ENCODE results near the gene TFEB.
A peak's percentile ranks its signal among the peaks of the same experiment; 100 is the strongest.
"Not testable (repeated sequence)": the region's sequence is repeated elsewhere in the genome, so short reads cannot be mapped to it uniquely, and the experiment has no call there.

The TFEB gene

DNA sequence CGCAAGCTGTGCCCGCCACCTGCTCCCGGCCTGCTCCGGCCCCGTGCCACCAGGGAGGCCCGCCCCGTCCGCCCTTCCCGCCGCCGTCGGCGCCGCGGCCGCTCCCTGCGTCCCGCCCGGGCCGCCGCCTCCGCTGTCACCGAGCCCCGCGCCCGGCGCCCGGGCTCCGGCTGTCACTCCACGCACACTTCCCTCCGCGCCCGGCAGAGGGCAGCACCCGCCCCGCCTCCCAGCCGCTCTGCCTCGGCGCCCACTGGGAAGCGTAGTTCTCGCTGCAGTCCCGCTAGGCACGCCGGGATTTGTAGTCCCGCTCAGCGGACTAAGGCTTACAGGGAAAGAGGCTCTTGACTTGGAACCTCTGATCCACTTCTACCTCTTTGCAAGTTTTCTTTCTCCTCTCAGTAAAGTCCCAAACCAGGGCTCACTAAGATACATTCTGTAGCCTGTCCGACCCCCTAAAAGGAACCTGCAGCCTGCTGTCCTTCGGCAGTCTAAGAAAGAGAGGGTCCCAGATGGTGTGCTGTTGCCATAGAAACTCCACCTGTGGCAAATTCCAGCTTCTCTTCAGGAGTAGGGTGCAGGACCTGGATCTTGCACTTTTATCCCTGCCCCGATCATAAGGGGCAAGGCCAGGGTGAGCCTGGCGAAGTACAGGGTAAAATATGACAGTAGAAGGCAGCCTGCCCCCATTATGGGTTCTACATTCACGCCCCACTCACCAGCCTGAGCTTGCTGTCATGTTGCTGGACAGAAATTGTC is at the start of gene TFEB:
Gene TFEB (minus strand): TSS at position 182 of the 759 bp plus-strand sequence. CDS start 44,395 bp downstream, outside the sequence.
- peak; percentile 87 for DNase-seq

- DNase-seq = no peak
Observed at GRCh38 chr6:41784581-41785171, 49.3 kb upstream of the TFEB start.

DNA sequence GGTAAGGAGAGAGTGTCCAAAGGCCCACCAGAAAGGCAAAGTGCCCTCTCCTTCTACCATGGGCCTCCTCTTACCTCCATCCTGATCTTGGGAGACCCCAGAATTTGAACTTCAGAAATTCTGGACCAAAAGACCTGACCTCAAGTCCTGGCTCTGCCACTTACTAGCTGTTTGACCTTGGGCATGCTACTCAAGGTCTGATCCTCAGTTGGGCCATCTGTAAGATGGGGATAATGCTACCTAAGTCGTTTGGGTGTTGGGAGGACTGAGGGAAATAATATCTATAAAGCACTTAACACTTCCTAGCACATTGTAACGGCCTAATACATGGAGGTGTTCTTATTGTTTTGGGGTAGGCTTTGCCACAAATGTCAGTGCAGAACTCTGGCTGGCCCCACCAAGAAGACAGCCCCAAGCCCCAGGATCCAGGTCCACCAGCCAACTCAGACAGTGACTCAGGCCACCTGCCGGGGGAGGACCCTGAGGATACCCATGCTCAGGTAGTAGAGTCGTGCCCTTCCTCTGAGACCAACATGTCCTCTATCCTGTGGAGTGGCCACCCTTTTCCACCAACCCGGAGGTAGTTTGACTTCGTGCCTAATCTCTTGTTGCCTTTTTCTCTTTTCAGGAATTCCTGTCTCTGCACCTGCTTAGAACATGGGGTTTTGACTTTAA is 47.8 kb upstream of the TFEB start:
- no peak for DNase-seq

- no peak for DNase-seq
Observed at GRCh38 chr6:41781366-41781730, 45.9 kb upstream of the TFEB start.

DNA sequence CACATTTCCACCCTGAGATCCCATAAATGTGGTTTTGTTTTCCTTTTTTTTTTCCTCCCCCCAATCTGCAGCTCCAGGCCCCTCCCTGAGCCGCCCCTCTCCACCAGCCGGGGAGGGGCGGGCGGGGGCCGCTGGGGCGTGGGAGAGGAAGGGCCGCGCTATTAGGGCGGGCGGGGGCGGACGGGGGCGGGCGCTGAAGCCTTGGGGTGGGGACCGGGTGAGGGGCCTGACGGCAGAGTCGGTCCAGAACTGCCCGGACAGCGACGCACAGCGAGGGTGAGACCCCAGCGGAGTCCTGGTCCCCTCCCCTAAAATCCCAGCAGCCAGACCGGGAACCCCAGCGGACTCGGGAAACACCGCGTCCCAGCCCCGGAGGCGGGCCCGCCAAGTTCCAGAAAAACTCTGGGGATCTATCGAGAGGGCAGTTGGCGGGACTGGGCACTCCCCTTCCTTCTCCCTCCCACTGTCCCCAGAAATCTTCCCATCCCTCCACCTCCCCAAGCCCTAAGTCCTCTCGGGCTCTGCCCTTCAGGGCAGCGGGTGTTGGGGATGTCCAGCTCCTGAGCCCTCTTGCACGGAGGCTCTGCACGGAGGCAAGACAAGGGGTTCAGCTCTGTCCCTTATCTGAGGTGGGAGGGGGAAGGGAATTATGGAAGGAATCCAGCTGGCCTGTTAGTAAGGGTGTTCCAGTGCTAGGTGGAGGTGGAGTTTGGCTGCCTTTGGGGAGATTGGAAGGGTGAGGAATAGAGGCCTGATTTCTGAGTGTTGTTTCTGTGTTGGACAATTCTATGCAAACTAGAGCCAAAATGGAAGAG is 45.4 kb upstream of the TFEB start, which contains the start of gene PRICKLE4:
Gene PRICKLE4 (plus strand): TSS at position 232 of the 815 bp plus-strand sequence. CDS start 2,692 bp downstream, outside the sequence.
- peak; percentile 4 for DNase-seq

GRCh38 chr6:41779788-41780550 is 44.6 kb upstream of the TFEB start, which contains the start of gene FRS3:
TSS of gene FRS3 (minus strand) at chr6:41779900. CDS start at chr6:41776987, 2,913 bp downstream.
- DNase-seq = peak; percentile 88

DNA sequence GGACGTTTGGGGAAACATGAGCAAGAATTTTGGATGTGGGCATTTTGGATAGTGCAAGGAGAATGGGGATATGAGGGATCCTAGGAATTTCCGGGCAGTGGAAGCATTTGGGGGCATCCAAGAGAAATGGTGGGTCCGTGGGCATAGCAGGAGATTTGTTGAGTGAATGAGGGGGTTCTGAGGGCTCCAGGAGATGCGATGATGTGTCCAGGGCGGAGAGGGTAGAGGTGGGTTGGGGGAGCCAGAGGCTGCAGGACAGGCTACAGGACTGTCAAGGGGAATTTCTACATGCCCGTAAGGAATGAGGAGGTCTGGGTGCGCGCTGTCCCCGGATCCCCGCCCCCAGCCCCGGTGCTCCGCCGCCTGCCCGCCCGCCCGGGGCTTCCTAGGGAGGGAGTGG is 43.9 kb upstream of the TFEB start:
- no peak for DNase-seq

GRCh38 chr6:41778895-41779294 is 43.5 kb upstream of the TFEB start:
- DNase-seq = no peak

- no peak for DNase-seq
Observed at GRCh38 chr6:41777551-41778285, 42.3 kb upstream of the TFEB start.

GRCh38 chr6:41775293-41775882 is 40.0 kb upstream of the TFEB start:
- DNase-seq = no peak

- DNase-seq = no peak
Observed at GRCh38 chr6:41774841-41775240, 39.4 kb upstream of the TFEB start.

DNA sequence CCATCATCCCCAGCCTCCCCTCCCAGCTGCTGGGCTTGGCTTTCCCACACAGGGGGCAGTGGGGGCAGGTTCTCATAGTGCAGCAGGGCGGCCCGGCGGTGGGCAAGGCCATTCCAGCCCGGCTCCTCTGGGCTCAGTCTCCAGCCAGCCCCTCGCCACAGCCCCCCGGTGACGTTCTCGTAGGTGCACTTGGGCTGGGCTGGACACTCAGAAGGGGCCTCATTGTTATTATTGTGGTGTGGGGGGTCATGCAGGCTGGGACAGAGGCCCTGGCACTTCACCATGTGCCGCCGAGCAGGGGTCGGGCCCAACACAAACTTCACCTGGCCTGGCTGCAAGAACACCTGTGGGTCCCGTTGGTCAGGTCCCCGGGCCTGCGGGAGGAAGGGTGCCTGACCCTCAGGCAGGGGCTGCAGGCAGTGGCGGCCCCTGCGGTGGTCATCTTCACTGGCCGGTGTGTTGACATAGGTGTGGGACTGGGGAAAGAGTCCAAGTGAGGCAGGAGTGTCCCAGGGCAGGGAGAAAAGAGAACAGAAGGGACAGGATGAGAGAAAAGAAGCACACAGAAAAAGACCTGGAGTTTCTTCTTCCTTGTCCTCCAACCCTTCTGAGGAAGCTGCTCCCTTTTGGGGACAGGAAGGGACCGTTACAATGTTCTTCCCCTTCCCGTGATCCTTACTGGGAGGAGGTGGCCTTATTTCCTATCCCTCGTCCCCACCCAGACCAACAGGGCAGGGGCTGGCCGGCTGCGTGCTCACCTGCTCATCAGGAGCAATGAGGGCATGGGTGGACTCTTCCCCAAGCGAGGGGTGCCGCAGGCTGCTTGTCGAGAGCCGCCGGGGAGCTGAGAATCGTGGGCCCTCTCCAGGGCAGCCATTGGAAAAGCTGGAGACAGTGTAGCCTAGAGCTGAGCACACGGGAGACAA is 35.9 kb upstream of the TFEB start:
- no peak for DNase-seq

DNA sequence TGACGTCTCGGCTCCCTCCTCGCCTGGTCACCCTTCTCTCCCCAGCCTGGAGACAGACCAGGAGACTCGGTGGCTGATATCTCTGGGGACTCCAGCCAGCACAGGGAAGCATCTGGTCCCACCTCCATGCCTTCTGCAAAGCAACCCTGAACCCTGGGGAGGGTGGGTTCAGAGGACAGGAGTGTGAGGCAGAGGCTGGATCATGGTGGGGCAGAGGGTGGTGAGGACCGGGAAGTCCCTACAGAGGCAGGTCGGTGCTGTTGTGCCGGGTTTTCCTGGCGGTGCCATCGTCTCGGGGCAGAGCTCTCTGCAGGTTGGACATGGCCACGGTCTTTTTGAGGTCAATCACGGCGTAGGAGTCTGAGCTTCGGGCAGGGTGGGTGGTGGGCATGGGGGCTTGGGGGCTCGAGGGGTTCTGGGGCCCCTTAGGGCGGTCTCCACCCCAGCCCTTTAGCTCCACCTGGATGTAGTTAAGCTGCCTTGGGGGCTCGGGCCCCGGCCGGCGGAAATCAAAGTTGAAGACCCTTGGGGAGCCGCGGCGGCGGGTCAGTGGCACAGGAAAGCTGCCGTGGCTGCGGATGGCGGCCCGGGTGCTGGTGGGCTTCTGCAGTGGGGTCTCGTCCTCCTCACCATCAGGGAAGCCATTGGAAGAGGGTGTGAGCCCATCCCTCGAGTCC is 35.1 kb upstream of the TFEB start:
- no peak for DNase-seq

DNA sequence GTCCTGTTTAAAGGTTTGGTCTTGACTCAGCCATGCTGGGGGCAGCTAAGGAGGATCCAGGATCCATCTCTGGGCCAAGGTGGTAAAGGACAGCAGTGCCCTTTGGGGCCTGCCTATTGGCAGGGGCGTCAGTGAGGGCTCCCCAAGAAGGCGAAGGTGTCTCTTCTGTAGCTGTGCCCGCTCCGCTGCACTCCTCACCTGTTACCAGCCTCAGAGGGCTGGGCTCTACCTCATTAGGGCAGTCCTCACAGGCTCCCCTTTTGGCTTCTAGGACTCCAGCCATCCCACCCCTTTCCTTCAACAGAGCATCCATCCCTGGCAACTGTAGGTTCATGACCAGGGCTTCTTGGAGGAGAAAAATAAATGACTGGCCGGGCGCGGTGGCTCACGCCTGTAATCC is 34.0 kb upstream of the TFEB start:
- no peak for DNase-seq

- DNase-seq = no peak
Observed at GRCh38 chr6:41768545-41769308, 33.3 kb upstream of the TFEB start.

- DNase-seq = no peak
Observed at GRCh38 chr6:41767112-41767833, 31.9 kb upstream of the TFEB start.

- not testable (repeated sequence) for DNase-seq
Observed at GRCh38 chr6:41766043-41766664, 30.7 kb upstream of the TFEB start.
